Activated T-cell treated with anti-CD3 and anti-CD28 coated beads, Interleukin-2, amount 50 U/mL, for 4 hours (primary cell): ENCODE results near the gene MAN1A1. TPM values are rescaled to one million over a fixed set of nuclear protein-coding genes. Genes with fewer than 3 reads are reported as not detected.
"Not testable (repeated sequence)": the region's sequence is repeated elsewhere in the genome, so short reads cannot be mapped to it uniquely, and the experiment has no call there.

ENCODE experiments used
- ATAC-seq, 2 donors: fragments of 200-7000 bp; cut with Tn5 transposase; one replicate each; pipeline ENCODE4 v1.10.0; 2021
- DNase-seq: peaks from one replicate; pipeline ENCODE4 v3.0.0-alpha.2; 2020
- H3K27me3 Mint-ChIP-seq: one replicate; pipeline ENCODE4 v1.8.0; 2021; ENCODE audit warnings: low read depth, mixed read lengths
- H3K36me3 Mint-ChIP-seq: one replicate; pipeline ENCODE4 v1.8.0; 2022; ENCODE audit warnings: mixed read lengths; ENCODE audit not compliant: insufficient read depth
- H3K4me1 Mint-ChIP-seq: one replicate; pipeline ENCODE4 v1.8.0; 2021; ENCODE audit warnings: low read depth, mixed read lengths
- H3K4me3 Mint-ChIP-seq: one replicate; pipeline ENCODE4 v1.8.0; 2021; ENCODE audit warnings: mild to moderate bottlenecking, moderate library complexity, mixed read lengths
- H3K9me3 Mint-ChIP-seq: one replicate; pipeline ENCODE4 v1.8.0; 2021; ENCODE audit warnings: mixed read lengths
- total RNA-seq, 3 donors: library from RNA; stranded (reverse); gene quantifications; one replicate each; pipeline ENCODE4 v1.2.1, GENCODE V29; 2021

MAN1A1 gene
- total RNA-seq, 3 donors from 2014 or later, result 28.5 to 33.6 (median 31.2) TPM

DNA sequence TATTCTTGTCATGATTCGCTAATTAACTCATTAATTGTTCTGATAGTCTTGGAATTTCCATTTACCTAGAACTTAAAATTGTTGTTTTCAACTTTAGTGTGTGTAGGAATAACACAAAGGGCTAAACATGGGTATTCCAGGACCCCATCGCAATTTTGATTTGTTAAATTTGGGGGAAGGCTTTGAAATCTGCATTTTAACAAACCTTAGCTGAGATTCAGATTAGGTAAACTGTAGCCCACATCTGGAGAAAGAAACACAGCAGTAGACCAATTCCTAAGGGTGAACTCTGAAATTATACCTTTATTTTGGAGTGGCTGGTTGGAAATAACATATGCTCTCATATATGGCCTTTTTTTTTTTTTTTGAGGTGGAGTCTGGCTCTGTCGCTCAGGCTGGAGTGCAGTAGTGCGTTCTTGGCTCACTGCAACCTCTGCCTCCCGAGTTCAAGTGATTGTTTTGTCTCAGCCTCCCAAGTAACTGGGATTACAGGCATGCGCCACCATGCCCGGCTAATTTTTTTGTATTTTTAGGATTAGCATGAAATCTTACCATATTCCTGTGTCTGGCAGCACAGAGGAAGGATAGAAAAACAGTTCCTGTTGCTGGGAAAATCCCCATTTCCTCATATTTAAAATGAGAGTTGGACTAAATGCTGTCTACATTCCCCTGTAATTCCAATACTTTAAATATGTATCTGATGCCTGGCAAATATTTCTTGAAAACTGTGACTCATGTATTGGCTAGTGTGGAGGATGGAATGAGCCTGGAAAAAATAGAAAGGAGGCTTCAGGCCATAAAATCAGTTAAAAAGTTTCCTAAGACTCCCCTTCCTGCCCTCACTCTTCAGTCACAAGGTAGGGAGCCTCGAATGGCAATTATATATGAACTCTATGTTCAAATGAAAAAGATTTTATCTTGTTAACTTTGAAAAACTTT, 174.4 kb downstream of the MAN1A1 start:
- H3K4me1 Mint-ChIP-seq, result peaks cover 8% of the 10 kb centered on the region
- DNase-seq (no peak), ATAC-seq (no peak)
- no peaks in the 10 kb centered on the region for H3K27me3 Mint-ChIP-seq
- H3K4me3 Mint-ChIP-seq, result no peak overlapping the region
- peaks cover 11% of the 10 kb centered on the region for H3K36me3 Mint-ChIP-seq
- H3K9me3 Mint-ChIP-seq, result no peaks in the 10 kb centered on the region

DNA sequence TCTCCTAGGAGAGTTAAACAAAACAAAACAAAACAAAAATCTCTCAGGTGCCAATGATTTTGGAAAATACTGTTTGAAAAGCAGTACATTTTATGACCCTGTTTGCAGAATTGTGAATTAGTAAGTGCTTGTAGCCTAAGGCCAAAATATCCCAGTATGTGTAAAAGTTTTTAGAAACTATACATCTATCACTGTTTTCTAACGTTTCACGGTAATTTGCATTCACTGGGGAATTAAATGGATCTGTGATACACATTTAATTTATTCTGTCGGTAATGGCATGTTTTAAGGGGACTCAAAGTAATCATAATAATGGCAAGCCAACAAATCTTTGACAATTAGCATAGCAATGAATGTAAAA, 175.5 kb downstream of the MAN1A1 start:
- Mint-ChIP-seq H3K36me3 (peaks cover 4% of the 10 kb centered on the region), H3K9me3 (no peaks in the 10 kb centered on the region), H3K4me1 (no peaks in the 10 kb centered on the region), H3K4me3 (no peak overlapping the region), H3K27me3 (no peaks in the 10 kb centered on the region)
- ATAC-seq (no peak), DNase-seq (no peak)

DNA sequence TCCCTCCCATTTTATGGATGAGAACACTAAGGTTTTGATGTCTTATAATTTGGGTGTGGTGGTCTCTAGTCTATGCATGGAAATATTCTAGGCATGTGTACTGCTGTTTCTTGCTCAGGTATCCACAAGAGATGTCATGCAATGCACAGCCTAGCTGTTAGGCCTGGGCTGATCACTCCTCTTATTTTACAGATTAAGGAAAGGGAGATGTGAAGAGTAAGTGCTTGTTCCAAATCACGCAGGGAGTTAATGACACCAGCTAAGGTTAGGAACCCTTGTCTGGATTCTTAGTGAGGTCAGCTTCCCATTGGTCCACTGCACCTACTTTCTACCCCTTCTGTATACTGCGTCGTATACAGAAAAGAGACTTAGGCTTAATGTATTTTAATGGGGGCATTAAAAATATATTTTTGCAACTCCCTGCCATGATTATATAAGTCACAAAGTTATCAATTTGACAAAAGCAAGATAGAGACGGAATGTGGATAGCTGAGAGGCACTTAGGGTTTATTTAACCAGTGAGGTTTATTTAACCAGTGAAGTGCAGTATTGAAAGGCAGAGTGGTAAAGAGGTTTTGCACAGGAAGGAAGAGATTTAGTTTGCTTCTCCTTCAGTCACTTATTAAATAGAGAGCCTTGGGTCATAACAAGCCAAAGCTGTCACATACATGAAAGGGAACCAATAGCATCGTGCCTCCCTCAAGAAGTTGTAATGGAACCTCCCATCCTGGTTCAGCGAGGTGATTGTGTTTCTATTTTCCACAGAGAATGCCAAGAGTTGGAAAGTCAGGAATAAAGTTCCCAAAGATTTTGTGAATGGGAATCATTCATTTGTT, 176.1 kb downstream of the MAN1A1 start:
- Mint-ChIP-seq H3K4me1 (no peaks in the 10 kb centered on the region), H3K27me3 (no peaks in the 10 kb centered on the region)
- no peak for ATAC-seq

DNA sequence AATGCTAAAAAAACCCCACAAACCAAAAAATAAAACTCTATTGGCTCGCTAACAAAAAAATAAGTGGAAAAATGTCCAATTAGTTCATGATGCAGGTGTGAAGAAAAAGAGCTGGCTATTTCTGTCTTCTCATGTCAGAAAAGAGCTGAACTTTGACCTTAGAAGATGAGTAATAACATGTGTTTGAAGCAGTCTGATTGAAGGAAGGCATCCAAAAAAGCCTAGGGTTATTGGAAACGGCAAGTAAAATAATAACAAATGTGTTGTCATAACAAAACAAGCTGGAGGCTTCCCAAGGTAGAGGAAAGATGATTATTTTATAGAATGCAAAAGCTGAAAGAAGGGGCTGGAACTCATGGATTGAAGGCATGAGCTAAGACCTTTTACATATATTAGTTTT, 176.7 kb downstream of the MAN1A1 start:
- H3K4me1 Mint-ChIP-seq, result no peaks in the 10 kb centered on the region
- no peaks in the 10 kb centered on the region for H3K9me3 Mint-ChIP-seq
- H3K4me3 Mint-ChIP-seq, result no peak overlapping the region
- no peak for ATAC-seq
- peaks cover 3% of the 10 kb centered on the region for H3K36me3 Mint-ChIP-seq
- DNase-seq, result no peak
- no peaks in the 10 kb centered on the region for H3K27me3 Mint-ChIP-seq

More for the DNA sequence above, 176.1 kb downstream of the MAN1A1 start:
- no peak for DNase-seq
- H3K4me3 Mint-ChIP-seq, result no peak overlapping the region
- peaks cover 4% of the 10 kb centered on the region for H3K36me3 Mint-ChIP-seq
- no peaks in the 10 kb centered on the region for H3K9me3 Mint-ChIP-seq

DNA sequence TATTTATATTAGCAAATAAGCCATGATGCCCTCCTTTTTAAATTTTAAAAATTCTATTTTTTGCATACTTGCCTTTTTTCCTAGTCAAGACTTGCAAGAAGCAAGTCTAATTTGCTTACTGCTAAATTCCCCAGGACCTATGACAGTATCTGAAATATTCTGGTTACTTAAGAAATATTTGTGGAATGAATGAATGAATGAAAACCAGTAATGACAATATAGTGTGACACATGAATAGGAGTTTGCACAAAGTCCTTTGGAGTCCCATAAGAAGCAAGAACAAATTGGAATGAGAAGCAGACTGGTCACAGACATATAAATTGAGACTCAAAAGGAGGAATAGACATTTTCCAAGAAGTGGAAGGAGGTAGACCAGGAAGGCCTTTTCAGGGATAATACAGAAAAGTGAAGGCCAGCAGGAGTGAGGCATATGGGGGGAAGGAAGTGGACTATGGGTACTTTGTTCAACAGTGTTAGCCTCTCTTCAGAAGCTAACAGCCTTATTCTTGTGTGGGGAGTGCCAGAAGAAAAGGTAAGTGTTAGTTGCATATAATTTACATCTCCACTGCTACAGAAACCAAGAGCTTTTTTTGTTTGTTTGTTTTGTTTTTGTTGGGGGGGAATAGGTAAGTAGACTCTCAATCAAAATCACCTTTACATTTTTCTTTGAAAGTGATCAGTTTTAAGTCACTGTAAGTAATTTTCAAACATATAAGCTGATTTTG, 177.5 kb downstream of the MAN1A1 start:
- no peaks in the 10 kb centered on the region for H3K27me3 Mint-ChIP-seq
- ATAC-seq (no peak), DNase-seq (no peak)
- no peaks in the 10 kb centered on the region for H3K4me1 Mint-ChIP-seq
- no peaks in the 10 kb centered on the region for H3K36me3 Mint-ChIP-seq
- H3K4me3 Mint-ChIP-seq, result no peak overlapping the region
- H3K9me3 Mint-ChIP-seq, result no peaks in the 10 kb centered on the region

DNA sequence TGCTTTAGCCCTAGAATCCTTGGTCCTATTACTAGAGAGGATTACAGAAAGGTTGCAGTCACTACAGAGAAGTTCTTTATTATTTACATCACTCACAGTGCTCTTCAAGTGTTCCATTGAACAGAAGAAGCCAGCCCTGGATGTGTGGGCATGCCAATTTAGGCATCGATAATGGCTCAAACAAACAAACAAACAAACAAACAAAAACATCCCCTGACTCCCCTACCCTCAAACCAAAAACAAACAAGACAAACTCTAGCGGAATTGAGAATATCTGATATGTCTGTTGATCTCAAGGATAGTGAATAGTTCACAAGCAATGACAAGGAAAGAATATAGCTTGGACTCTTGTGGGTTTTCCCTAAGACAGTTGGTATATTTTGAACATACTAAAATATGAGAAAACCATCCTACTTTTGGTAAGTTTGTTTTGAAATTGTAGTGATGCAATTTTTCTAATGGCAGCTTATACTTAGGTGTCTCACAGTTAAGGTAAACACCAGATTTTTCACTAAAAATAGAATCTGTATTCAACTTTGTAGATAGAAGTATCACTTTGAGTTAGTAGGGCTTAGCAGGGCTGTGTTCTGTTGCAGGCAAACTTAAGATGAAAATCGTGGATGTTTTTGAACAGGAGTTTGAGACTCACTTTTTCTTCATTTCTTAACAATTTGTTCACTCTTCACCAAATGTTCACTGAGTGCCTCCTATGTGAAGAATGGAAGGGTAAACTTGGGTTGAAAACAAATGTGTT, 178.3 kb downstream of the MAN1A1 start:
- H3K4me3 Mint-ChIP-seq, result no peak overlapping the region

DNA sequence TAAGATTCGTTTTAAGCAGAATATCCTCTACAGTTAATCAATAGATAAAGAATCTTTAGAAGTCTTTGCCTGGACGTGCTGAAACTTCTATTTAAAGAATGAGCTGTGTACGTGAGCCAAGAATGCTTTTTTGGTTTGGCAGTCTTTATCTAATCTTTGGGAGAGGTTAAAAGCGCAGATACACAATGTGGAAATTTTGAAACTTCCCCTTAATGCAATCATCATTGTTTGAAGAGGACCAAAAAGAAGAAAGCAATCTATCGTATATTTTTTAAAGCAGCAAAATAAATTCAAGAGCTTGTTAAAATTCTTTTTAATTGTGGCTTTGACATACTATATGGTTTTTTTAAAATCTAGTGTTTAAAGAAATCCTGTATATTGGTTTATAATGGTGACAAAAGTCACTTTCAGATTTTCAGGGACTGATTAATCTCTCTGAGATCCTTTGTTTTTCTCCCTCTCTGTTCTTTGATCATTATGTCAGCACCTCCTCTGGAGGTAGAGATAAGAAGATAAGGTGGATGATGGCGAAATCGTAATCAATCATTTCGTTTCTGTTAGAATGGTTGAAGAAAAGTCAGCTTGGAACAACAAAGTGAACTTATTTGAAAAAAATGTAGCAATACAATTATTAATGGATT, 179.0 kb downstream of the MAN1A1 start:
- Mint-ChIP-seq H3K36me3 (no peaks in the 10 kb centered on the region), H3K9me3 (no peaks in the 10 kb centered on the region), H3K27me3 (peaks cover 7% of the 10 kb centered on the region), H3K4me1 (no peaks in the 10 kb centered on the region), H3K4me3 (no peak overlapping the region)
- DNase-seq, result no peak
- ATAC-seq, result no peak

More for the DNA sequence above, 178.3 kb downstream of the MAN1A1 start:
- Mint-ChIP-seq H3K36me3 (no peaks in the 10 kb centered on the region), H3K27me3 (peaks cover 5% of the 10 kb centered on the region), H3K9me3 (no peaks in the 10 kb centered on the region), H3K4me1 (no peaks in the 10 kb centered on the region)
- ATAC-seq, result no peak
- DNase-seq, result no peak

DNA sequence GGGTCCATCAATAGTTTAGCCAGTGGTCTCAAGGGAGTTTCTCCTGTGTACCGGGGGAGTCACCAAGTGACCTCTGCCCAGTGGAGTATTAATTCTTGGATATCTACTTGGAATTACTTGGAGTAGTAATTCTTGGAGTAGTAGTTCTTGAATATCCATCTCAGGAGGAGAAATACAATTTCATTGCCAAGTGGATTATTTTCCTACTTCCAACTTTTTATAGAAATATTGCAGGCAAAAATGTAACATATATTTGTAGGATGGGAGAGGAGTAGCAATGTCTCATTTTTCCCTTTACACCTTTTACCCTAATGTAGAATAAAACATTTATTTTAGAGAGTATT, 179.5 kb downstream of the MAN1A1 start:
- Mint-ChIP-seq H3K36me3 (no peaks in the 10 kb centered on the region), H3K4me1 (no peaks in the 10 kb centered on the region), H3K4me3 (no peak overlapping the region), H3K9me3 (no peaks in the 10 kb centered on the region), H3K27me3 (peaks cover 9% of the 10 kb centered on the region)
- DNase-seq (no peak), ATAC-seq (no peak)

DNA sequence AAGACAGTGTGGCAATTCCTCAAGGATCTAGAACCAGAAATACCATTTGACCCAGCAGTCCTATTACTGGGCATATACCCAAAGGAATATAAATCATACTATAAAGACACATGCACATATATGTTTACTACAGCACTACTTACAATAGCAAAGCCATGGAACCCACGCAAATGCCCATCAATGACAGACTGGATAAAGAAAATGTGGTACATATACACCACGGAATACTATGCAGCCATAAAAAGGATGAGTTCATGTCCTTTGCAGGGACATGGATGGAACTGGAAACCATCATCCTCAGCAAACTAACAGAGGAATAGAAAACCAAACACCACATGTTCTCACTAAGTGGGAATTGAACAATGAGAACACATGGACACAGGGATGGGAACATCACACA, 180.2 kb downstream of the MAN1A1 start:
- not testable (repeated sequence) for H3K9me3 Mint-ChIP-seq, H3K4me3 Mint-ChIP-seq, H3K36me3 Mint-ChIP-seq, DNase-seq, H3K4me1 Mint-ChIP-seq, ATAC-seq
- peaks cover 12% of the 10 kb centered on the region for H3K27me3 Mint-ChIP-seq

DNA sequence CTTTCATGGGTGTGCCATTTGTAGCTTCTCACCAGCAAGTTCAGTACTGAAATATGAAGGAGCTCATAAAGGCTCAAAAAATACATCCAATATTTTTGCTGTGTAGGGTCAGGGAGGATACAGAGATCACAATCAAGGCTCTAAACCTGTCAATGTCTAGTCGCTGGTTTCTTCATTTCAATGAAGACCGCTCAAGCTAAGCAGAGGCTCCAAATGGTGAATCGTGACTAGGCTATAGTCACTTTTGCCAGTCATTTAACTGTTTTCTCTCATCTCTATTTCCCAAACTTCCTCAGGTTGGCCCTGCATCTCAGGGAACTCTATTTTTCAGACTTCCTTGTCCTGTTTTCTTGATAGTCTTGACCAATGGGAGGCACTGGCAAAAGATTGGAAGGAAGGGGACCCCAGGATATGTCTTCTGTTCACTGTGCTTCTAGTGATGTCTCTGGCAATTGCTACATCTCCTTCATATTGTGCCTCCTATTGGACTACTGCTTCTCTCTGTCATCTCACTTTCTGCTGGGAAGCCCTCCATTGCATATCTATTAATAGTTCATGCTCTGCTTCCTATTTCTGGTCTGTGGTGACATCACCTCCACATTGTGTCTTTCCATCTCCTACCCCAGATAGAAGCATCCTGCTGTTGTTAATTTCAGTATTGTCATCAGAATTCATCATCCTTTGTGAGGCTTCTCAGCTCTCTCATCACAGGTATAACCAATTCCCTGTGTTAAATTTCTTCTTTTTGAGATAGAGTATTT, 183.4 kb downstream of the MAN1A1 start:
- no peaks in the 10 kb centered on the region for H3K36me3 Mint-ChIP-seq
- ATAC-seq, result no peak
- H3K4me3 Mint-ChIP-seq, result no peak overlapping the region
- H3K9me3 Mint-ChIP-seq, result no peaks in the 10 kb centered on the region
- no peaks in the 10 kb centered on the region for H3K4me1 Mint-ChIP-seq
- peaks cover 22% of the 10 kb centered on the region for H3K27me3 Mint-ChIP-seq
- DNase-seq, result no peak

DNA sequence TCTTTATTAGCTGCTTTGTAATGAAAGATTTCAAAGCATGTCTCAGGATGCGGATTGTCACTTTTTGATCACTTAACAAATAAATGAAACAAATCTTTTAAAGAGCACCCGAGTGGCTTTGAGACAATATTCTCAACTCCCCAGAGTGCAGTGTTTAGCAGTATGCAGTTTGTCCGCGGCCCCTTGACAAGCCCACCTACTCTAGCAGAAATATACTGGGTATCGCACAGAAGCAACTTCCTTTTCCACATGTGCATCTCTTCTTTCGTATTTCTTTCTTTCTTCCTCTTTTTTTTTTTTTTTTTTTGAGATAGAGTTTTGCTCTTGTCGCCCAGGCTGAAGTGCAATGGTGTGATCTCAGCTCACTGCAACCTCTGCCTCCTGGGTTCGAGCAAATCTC, 186.6 kb downstream of the MAN1A1 start:
- H3K9me3 Mint-ChIP-seq, result no peaks in the 10 kb centered on the region
- no peaks in the 10 kb centered on the region for H3K4me1 Mint-ChIP-seq
- DNase-seq (no peak), ATAC-seq (no peak)
- H3K36me3 Mint-ChIP-seq, result no peaks in the 10 kb centered on the region
- H3K27me3 Mint-ChIP-seq, result peaks cover 22% of the 10 kb centered on the region
- H3K4me3 Mint-ChIP-seq, result no peak overlapping the region

DNA sequence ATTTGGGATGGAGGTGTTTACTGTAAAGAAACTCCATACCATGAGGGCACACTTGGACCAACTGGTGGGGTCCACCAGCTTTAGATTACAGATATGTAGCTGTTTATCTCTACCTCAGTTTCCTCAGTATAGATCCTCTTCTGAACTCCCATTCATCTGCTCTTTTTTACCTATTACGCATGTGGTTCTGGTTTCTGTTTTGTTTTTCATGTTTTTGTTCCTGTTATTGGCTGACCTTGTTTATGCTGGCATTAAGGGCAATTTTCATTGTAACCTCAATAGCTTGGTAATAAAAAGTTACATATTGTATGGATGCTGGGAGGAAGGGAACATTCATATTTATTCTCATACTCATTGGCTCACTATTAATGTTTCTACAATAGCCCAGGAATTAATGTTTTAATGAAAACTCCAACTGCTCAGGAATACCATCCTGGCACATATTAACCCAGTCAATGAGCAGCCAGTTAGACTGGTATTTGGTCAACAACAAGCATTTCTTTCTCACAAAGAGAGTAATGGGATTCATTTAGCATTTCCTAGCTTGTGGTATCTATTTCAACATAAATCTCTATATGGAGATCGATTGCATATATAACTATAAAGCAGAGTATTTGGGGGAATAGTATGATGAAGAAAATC, 187.3 kb downstream of the MAN1A1 start:
- ATAC-seq (no peak), DNase-seq (no peak)
- Mint-ChIP-seq H3K4me3 (no peak overlapping the region), H3K9me3 (no peaks in the 10 kb centered on the region), H3K4me1 (no peaks in the 10 kb centered on the region), H3K36me3 (no peaks in the 10 kb centered on the region), H3K27me3 (peaks cover 22% of the 10 kb centered on the region)
